ENCODE results near the gene BCKDHA.

DNA sequence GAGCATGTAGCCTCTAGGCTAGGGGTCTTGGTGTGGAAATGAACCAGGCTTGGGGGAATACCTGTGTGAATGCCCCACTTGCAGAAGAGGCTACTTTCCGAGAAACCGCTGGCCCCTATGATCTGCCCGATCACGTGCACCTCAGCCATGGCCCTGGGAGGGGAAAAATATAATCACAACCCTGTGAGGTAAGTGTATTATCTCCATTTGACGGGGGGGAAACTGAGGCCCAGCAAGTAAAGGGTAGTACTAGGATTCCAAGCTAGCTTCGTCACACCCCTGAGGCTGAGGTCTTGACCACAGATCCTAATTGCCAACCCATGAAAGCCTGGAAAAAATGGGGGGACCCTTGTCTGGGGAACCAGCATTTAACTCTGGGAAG lies 34.3 kb upstream of the BCKDHA start:
- TF ChIP-seq, protein P1, sequence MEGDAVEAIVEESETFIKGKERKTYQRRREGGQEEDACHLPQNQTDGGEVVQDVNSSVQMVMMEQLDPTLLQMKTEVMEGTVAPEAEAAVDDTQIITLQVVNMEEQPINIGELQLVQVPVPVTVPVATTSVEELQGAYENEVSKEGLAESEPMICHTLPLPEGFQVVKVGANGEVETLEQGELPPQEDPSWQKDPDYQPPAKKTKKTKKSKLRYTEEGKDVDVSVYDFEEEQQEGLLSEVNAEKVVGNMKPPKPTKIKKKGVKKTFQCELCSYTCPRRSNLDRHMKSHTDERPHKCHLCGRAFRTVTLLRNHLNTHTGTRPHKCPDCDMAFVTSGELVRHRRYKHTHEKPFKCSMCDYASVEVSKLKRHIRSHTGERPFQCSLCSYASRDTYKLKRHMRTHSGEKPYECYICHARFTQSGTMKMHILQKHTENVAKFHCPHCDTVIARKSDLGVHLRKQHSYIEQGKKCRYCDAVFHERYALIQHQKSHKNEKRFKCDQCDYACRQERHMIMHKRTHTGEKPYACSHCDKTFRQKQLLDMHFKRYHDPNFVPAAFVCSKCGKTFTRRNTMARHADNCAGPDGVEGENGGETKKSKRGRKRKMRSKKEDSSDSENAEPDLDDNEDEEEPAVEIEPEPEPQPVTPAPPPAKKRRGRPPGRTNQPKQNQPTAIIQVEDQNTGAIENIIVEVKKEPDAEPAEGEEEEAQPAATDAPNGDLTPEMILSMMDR (conservative IDR thresholded peaks at IDR 0.05; ENCODE audit: low read length) = no peak
- TF ChIP-seq EZH2phosphoT487 (IDR thresholded peaks at IDR 0.05; ENCODE audit: borderline replicate concordance, low read depth, low read length) = no peak

All from OCI-LY7 (cell line).